Right cardiac atrium (tissue), 5 donors: Measurements from ENCODE around the gene POU3F3. TPM values are rescaled to one million over a fixed set of nuclear protein-coding genes. Genes with fewer than 3 reads are reported as not detected.

Source experiments
- ATAC-seq, 2 donors: fragments of 200-7000 bp; cut with Tn5 transposase; one replicate each; pipeline versions ENCODE4 v1.8.0 to v1.9.1; 2020; ENCODE audit warnings: moderate library complexity in 2 of 2, mild to moderate bottlenecking in 1 of 2
- DNase-seq, 3 donors: peaks; one replicate each; pipeline ENCODE4 v3.0.0-alpha.2; 2020
- H3K27ac ChIP-seq: one replicate; pipeline ENCODE4 v1.5.1; 2013; ENCODE audit warnings: mild to moderate bottlenecking, low read length, control low read depth, moderate library complexity
- H3K27me3 ChIP-seq: one replicate; pipeline ENCODE4 v1.6.1; 2013; ENCODE audit not compliant: control insufficient read depth, insufficient read depth
- H3K4me1 ChIP-seq: one replicate; pipeline ENCODE4 v1.6.1; 2013; ENCODE audit warnings: low read length; ENCODE audit not compliant: control insufficient read depth, insufficient read depth
- H3K4me3 ChIP-seq: one replicate; pipeline ENCODE4 v1.5.1; 2013; ENCODE audit warnings: low read length, control low read depth
- H3K9me3 ChIP-seq: one replicate; pipeline ENCODE4 v1.6.1; 2013; ENCODE audit warnings: low read length; ENCODE audit not compliant: control insufficient read depth
- WGBS: extraction: QIAGEN DNeasy Blood & Tissue Kit; methylation state at CpG from one replicate; pipeline ENCODE4 v1.1.7; 2013; 5-methylcytosine and 5-hydroxymethylcytosine counted together
- intact Hi-C, 4 donors: fragments of 100-400 bp; cut with DNase I; formaldehyde crosslinking; loops; one replicate each; pipeline versions ENCODE4 v1.11.0 to v1.14.0; 2022 to 2023
- polyA plus RNA-seq: library from polyadenylated mRNA; stranded (reverse); fragments of 200-250 nt; gene quantifications from one replicate; pipeline ENCODE4 v1.2.3, GENCODE V29; 2013
- total RNA-seq, 4 donors: library from RNA; stranded (reverse); fragmentation: NEBNext Ultra II Directional; extraction: Animal tissue kit (Norgen Biotek cat#: 25700); gene quantifications; one replicate each; pipeline ENCODE4 v1.2.1, GENCODE V29; 2021
- donor health status: healthy with polysubstance abuse.
- donor health status: DM: no; HTN: yes; CAD: no.
- donor health status: DM: no; HTN: no; CAD: no.
- donor health status: DM: no; HTN: yes; CAD: no; lungs with severe emphysema.
- donor health status: DM: yes; HTN: yes; CAD: no.

Gene POU3F3
- total and polyA plus RNA-seq, 5 donors: 0.06 to 1.1 (median 0.59) TPM

GRCh38 chr2:104887676-104888075 is 33.8 kb downstream of the POU3F3 start:
- DNase-seq (no peak), ATAC-seq (no peak)
- Histone ChIP-seq H3K9me3 (no peaks in the 10 kb centered on the region), H3K4me3 (no peak overlapping the region), H3K4me1 (no peaks in the 10 kb centered on the region), H3K27ac (no peak overlapping the region), H3K27me3 (peaks cover 6% of the 10 kb centered on the region)
- intact Hi-C loops: no loop called here
- WGBS: 79% methylated on average over 6 of the region's 6 CpGs

GRCh38 chr2:104888489-104889258 is 34.8 kb downstream of the POU3F3 start:
- ATAC-seq: no peak

GRCh38 chr2:104889291-104889959 is 35.5 kb downstream of the POU3F3 start:
- intact Hi-C loops: no loop called here
- H3K9me3 ChIP-seq: no peaks in the 10 kb centered on the region
- ATAC-seq (no peak), DNase-seq (no peak)
- H3K27ac ChIP-seq: no peak overlapping the region
- H3K4me3 ChIP-seq: no peak overlapping the region
- 61% methylated on average over 8 of the region's 8 CpGs for WGBS
- H3K27me3 ChIP-seq: peaks cover 6% of the 10 kb centered on the region
- no peaks in the 10 kb centered on the region for H3K4me1 ChIP-seq

More at GRCh38 chr2:104888489-104889258, 34.8 kb downstream of the POU3F3 start:
- no peak for DNase-seq
- intact Hi-C loops: no loop called here
- Histone ChIP-seq H3K27me3 (peaks cover 6% of the 10 kb centered on the region), H3K27ac (no peak overlapping the region), H3K4me3 (no peak overlapping the region), H3K9me3 (no peaks in the 10 kb centered on the region), H3K4me1 (no peaks in the 10 kb centered on the region)
- 79% methylated on average over 7 of the region's 7 CpGs for WGBS

- WGBS: 66% methylated on average over 15 of the region's 15 CpGs
- no peak for DNase-seq
- no peak overlapping the region for H3K4me3 ChIP-seq
- intact Hi-C loops: no loop called here
- ATAC-seq: no peak
- peaks cover 6% of the 10 kb centered on the region for H3K27me3 ChIP-seq
- H3K27ac ChIP-seq: no peak overlapping the region
- H3K4me1 ChIP-seq: no peaks in the 10 kb centered on the region
- no peaks in the 10 kb centered on the region for H3K9me3 ChIP-seq
Measured at GRCh38 chr2:104889960-104890684, 36.2 kb downstream of the POU3F3 start.

- Histone ChIP-seq H3K4me3 (no peak overlapping the region), H3K27me3 (peaks cover 6% of the 10 kb centered on the region), H3K4me1 (no peaks in the 10 kb centered on the region), H3K9me3 (no peaks in the 10 kb centered on the region), H3K27ac (no peak overlapping the region)
- DNase-seq: no peak
- intact Hi-C loops: no loop called here
- no peak for ATAC-seq
- 79% methylated on average over 10 of the region's 10 CpGs for WGBS
Measured at GRCh38 chr2:104890685-104891069, 36.8 kb downstream of the POU3F3 start.

- no peak overlapping the region for H3K27ac ChIP-seq
- ATAC-seq (no peak), DNase-seq (no peak)
- WGBS: 75% methylated on average over 2 of the region's 2 CpGs
- no peaks in the 10 kb centered on the region for H3K9me3 ChIP-seq
- intact Hi-C loops: no loop called here
- no peak overlapping the region for H3K4me3 ChIP-seq
- peaks cover 6% of the 10 kb centered on the region for H3K27me3 ChIP-seq
- no peaks in the 10 kb centered on the region for H3K4me1 ChIP-seq
Measured at GRCh38 chr2:104891145-104891544, 37.2 kb downstream of the POU3F3 start.

GRCh38 chr2:104896446-104896845 is 42.5 kb downstream of the POU3F3 start:
- H3K27ac ChIP-seq: no peak overlapping the region
- DNase-seq: no peak
- no peak for ATAC-seq
- no peaks in the 10 kb centered on the region for H3K9me3 ChIP-seq
- intact Hi-C loops: no loop called here
- H3K27me3 ChIP-seq: no peaks in the 10 kb centered on the region
- no peaks in the 10 kb centered on the region for H3K4me1 ChIP-seq
- no peak overlapping the region for H3K4me3 ChIP-seq
- 43% methylated on average over 8 of the region's 8 CpGs for WGBS

GRCh38 chr2:104897515-104898184 is 43.7 kb downstream of the POU3F3 start:
- H3K27ac ChIP-seq: no peak overlapping the region
- H3K4me1 ChIP-seq: no peaks in the 10 kb centered on the region
- no peaks in the 10 kb centered on the region for H3K27me3 ChIP-seq
- H3K9me3 ChIP-seq: no peaks in the 10 kb centered on the region
- H3K4me3 ChIP-seq: no peak overlapping the region
- ATAC-seq (no peak), DNase-seq (no peak)
- WGBS: 70% methylated on average over 8 of the region's 8 CpGs
- intact Hi-C loops: no loop called here

GRCh38 chr2:104900608-104901007 is 46.7 kb downstream of the POU3F3 start:
- no peak for ATAC-seq
- 83% methylated on average over 7 of the region's 7 CpGs for WGBS
- H3K27me3 ChIP-seq: no peaks in the 10 kb centered on the region
- no peak for DNase-seq
- H3K9me3 ChIP-seq: no peaks in the 10 kb centered on the region
- no peak overlapping the region for H3K27ac ChIP-seq
- H3K4me3 ChIP-seq: no peak overlapping the region
- no peaks in the 10 kb centered on the region for H3K4me1 ChIP-seq
- intact Hi-C loops: no loop called here

GRCh38 chr2:104901037-104901881 is 47.3 kb downstream of the POU3F3 start:
- Histone ChIP-seq H3K27me3 (no peaks in the 10 kb centered on the region), H3K4me1 (no peaks in the 10 kb centered on the region), H3K9me3 (no peaks in the 10 kb centered on the region), H3K27ac (no peak overlapping the region), H3K4me3 (no peak overlapping the region)
- 73% methylated on average over 14 of the region's 14 CpGs for WGBS
- intact Hi-C loops: no loop called here
- DNase-seq (no peak), ATAC-seq (no peak)
